Vagina (tissue), 2 donors: ENCODE data around the gene MSI2. TPM values are rescaled to one million over a fixed set of nuclear protein-coding genes. Genes with fewer than 3 reads are reported as not detected.

Source experiments
- DNase-seq, 2 donors: peaks; one replicate each; pipeline ENCODE4 v3.0.0-alpha.2; 2017; ENCODE audit errors: extremely low spot score in 2 of 2
- H3K27ac ChIP-seq: fragments of 200-600 bp; sonication (generic); one replicate; pipeline ENCODE4 v1.5.1; 2019
- H3K27me3 ChIP-seq: fragments of 200-600 bp; sonication (generic); one replicate; pipeline ENCODE4 v1.5.1; 2019
- H3K36me3 ChIP-seq, 2 donors: fragments of 200-600 bp; sonication (generic); one replicate each; pipeline ENCODE4 v1.5.1; 2017 to 2019
- H3K4me1 ChIP-seq: fragments of 200-600 bp; sonication (generic); one replicate; pipeline ENCODE4 v1.5.1; 2019
- H3K4me3 ChIP-seq, 2 donors: fragments of 200-600 bp; sonication (generic); 1 replicate in 1 of 2; 2 replicates in 1 of 2; pipeline ENCODE4 v1.5.1; 2016 to 2019
- H3K9me3 ChIP-seq: fragments of 200-600 bp; sonication (generic); one replicate; pipeline ENCODE4 v1.5.1; 2019
- POLR2A ChIP-seq, 2 donors: fragments of 450-650 bp; IDR thresholded peaks; one replicate each; pipeline ENCODE4 v1.6.1; 2017; ENCODE audit warnings: antibody characterized with exemption in 2 of 2, mild to moderate bottlenecking in 2 of 2, moderate library complexity in 2 of 2
- POLR2AphosphoS5 ChIP-seq, 2 donors: sonication (generic); formaldehyde crosslinking; IDR thresholded peaks; one replicate each; pipeline ENCODE4 v1.9.0; 2017; ENCODE audit warnings: antibody characterized with exemption in 2 of 2, mild to moderate bottlenecking in 2 of 2, low read depth in 1 of 2; ENCODE audit not compliant: insufficient read depth in 1 of 2
- intact Hi-C: fragments of 100-400 bp; cut with DNase I; formaldehyde crosslinking; loops from one replicate; pipeline ENCODE4 v1.15.1; 2023
- total RNA-seq: library from RNA; depleted of rRNA; stranded (reverse); fragments of >200 nt; gene quantifications from one replicate; pipeline ENCODE4 v1.2.3, GENCODE V29; 2016
- TF ChIP-seq, protein P1 (sequence below), 3 experiments: fragments of 450-650 bp in 2 of 3; fragments of 200-600 bp in 1 of 3; sonication (generic) in 1 of 3; IDR thresholded peaks; one replicate each; pipeline ENCODE4 v1.5.1; 2017 to 2019; ENCODE audit warnings: antibody characterized with exemption in 3 of 3, mild to moderate bottlenecking in 2 of 3, moderate library complexity in 2 of 3

MSI2 gene
- total RNA-seq, 1 donor from 2014 or later, result 27.3 TPM

DNA sequence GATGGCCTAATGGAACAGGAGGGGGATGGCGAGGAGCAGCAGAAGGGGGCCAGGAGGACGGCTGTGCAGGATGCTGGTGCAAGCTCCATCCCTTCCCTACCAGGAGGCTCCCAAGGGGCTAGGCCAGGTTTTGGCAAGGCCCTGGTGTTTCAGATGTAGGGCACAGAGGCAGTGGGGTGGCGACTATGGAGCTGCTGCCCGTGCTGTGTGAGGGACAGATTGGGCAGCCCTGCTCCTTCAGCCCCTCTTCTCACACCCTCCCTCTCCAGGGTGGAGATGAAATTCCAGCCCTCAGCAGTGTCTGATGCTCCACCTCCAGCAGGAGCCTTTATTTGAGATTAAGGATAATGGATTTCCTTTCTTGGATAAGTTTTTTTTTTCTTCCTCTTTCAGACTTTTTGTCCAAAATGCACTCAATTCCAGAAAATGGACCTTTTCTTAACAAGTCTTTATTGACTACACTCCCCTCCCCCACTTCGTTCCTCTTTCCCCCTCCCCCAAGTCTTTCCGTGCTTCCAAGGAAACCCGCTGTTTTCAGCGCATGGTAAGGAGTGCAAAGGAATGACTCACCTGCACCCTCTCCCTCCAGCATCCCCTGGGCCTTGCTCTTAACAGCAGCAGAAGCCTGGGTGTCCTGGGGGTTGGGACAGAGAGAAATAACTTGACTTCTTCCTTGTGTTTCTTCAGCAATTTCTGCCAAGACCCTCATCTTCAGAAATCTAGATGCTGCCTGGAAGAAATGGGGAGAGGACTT lies 393.6 kb downstream of the MSI2 start:
- Histone ChIP-seq H3K4me3 (no peak overlapping the region), H3K9me3 (no peaks in the 10 kb centered on the region), H3K27me3 (no peaks in the 10 kb centered on the region), H3K27ac (no peak overlapping the region), H3K4me1 (no peaks in the 10 kb centered on the region), H3K36me3 (no peaks in the 10 kb centered on the region)
- DNase-seq, result no peak
- TF ChIP-seq POLR2A (IDR thresholded peaks at IDR 0.05) (no peak), POLR2AphosphoS5 (IDR thresholded peaks at IDR 0.05; ENCODE audit: insufficient read depth in 1 of 2, low read depth in 1 of 2) (no peak)
- TF ChIP-seq, protein P1, sequence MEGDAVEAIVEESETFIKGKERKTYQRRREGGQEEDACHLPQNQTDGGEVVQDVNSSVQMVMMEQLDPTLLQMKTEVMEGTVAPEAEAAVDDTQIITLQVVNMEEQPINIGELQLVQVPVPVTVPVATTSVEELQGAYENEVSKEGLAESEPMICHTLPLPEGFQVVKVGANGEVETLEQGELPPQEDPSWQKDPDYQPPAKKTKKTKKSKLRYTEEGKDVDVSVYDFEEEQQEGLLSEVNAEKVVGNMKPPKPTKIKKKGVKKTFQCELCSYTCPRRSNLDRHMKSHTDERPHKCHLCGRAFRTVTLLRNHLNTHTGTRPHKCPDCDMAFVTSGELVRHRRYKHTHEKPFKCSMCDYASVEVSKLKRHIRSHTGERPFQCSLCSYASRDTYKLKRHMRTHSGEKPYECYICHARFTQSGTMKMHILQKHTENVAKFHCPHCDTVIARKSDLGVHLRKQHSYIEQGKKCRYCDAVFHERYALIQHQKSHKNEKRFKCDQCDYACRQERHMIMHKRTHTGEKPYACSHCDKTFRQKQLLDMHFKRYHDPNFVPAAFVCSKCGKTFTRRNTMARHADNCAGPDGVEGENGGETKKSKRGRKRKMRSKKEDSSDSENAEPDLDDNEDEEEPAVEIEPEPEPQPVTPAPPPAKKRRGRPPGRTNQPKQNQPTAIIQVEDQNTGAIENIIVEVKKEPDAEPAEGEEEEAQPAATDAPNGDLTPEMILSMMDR (IDR thresholded peaks at IDR 0.05), result no peak
- intact Hi-C loops, result no loop called here

DNA sequence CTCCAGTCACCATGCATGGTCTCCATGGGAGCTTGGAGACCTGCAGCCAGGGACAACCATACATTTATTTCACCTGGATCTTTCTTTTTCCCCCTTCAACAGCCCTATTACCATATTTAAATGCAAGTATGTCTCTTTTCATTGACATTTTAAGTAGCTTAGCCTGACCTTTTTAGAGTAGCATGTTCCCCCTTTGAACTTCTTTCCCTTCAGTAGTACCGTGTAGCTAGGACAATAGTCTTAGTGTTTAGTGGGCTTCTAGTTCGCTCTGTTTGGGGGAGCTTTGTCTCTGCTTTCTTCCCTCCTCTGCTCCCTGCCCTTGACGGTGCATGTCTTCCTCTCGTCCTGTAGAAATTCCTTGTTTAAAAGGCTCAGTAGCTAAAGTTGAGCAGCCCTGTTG lies 394.2 kb downstream of the MSI2 start:
- TF ChIP-seq POLR2AphosphoS5 (IDR thresholded peaks at IDR 0.05; ENCODE audit: insufficient read depth in 1 of 2, low read depth in 1 of 2) (no peak), POLR2A (IDR thresholded peaks at IDR 0.05) (no peak)
- TF ChIP-seq, protein P1 (IDR thresholded peaks at IDR 0.05), result no peak
- Histone ChIP-seq H3K9me3 (no peaks in the 10 kb centered on the region), H3K27me3 (no peaks in the 10 kb centered on the region), H3K36me3 (no peaks in the 10 kb centered on the region), H3K27ac (no peak overlapping the region), H3K4me3 (no peak overlapping the region), H3K4me1 (no peaks in the 10 kb centered on the region)
- no peak for DNase-seq
- intact Hi-C loops, result no loop called here

DNA sequence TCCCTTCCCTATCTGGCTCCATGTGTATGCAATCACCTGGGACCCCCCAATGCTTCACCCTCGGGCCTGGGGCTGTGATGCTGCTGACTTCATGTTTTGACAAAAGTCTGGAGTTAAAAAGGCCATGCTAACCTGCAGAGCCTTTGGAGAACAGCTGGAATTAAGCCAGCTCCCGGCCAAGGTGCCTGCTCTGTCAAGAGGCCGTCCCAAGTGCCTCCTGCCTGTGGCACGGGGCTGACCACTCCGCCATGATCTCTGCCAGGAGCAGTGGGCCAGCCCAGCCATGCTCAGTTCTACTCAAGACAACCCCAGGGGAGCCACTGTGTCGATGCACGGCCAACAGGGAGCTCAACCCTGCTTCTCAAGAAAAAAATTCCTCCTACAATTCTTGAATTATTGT lies 395.1 kb downstream of the MSI2 start:
- Histone ChIP-seq H3K36me3 (no peaks in the 10 kb centered on the region), H3K4me1 (no peaks in the 10 kb centered on the region), H3K4me3 (no peak overlapping the region), H3K27me3 (no peaks in the 10 kb centered on the region), H3K9me3 (no peaks in the 10 kb centered on the region), H3K27ac (no peak overlapping the region)
- intact Hi-C loops, result no loop called here
- TF ChIP-seq, protein P1 (IDR thresholded peaks at IDR 0.05), result no peak
- TF ChIP-seq POLR2AphosphoS5 (IDR thresholded peaks at IDR 0.05; ENCODE audit: insufficient read depth in 1 of 2, low read depth in 1 of 2) (no peak), POLR2A (IDR thresholded peaks at IDR 0.05) (no peak)
- no peak for DNase-seq

DNA sequence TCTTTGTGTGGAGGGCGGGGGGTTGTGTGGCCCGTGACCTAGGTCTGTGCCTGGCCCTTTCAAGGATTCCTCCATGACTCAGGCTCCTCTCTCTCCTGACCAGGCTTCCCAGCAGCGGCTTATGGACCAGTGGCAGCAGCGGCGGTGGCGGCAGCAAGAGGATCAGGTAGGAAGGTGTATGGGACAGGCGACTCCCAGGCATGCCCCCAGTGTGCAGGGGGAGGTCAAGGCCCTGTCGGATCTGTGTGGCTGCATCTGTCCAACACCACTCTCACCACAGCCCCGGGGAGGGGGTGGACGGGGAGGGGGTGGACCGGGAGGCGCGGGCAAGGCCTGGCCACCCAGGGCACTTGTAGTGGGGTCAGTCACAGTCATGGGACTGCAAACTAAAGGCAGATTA lies 395.7 kb downstream of the MSI2 start:
- intact Hi-C loops, result no loop called here
- no peaks in the 10 kb centered on the region for H3K4me1 ChIP-seq

DNA sequence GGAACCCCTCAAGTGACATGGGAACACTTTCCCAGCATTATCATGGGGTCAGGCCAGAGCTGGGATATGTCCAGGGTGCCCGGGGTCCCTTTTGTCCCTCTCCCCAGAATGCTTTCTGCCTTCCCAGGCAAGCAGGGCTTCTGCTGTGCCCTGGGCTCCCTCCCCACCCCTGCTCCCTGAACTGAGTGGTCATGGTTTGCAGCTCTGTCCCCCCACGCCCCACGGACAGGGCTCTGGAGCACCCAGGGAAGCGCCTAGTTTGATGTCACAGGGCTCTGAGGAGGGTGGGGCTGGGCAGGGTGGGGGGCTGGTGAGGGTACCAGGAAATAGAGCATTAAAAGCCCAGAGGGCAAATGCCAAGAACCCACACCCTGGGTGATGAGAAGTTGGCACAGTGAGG lies 396.5 kb downstream of the MSI2 start:
- H3K27ac ChIP-seq, result no peak overlapping the region

More for the DNA sequence above, 395.7 kb downstream of the MSI2 start:
- no peak overlapping the region for H3K27ac ChIP-seq
- no peaks in the 10 kb centered on the region for H3K27me3 ChIP-seq
- H3K9me3 ChIP-seq, result no peaks in the 10 kb centered on the region
- TF ChIP-seq POLR2AphosphoS5 (IDR thresholded peaks at IDR 0.05; ENCODE audit: insufficient read depth in 1 of 2, low read depth in 1 of 2), result no peak
- TF ChIP-seq, protein P1 (IDR thresholded peaks at IDR 0.05), result no peak
- no peak for TF ChIP-seq POLR2A (IDR thresholded peaks at IDR 0.05)
- no peak overlapping the region for H3K4me3 ChIP-seq
- H3K36me3 ChIP-seq, result no peaks in the 10 kb centered on the region
- DNase-seq, result no peak

More for the DNA sequence above, 396.5 kb downstream of the MSI2 start:
- no peak for DNase-seq
- intact Hi-C loops, result no loop called here
- H3K36me3 ChIP-seq, result no peaks in the 10 kb centered on the region
- H3K4me3 ChIP-seq, result no peak overlapping the region
- H3K27me3 ChIP-seq, result no peaks in the 10 kb centered on the region
- TF ChIP-seq POLR2AphosphoS5 (IDR thresholded peaks at IDR 0.05; ENCODE audit: insufficient read depth in 1 of 2, low read depth in 1 of 2) (no peak), POLR2A (IDR thresholded peaks at IDR 0.05) (no peak)
- TF ChIP-seq, protein P1 (IDR thresholded peaks at IDR 0.05), result no peak
- no peaks in the 10 kb centered on the region for H3K9me3 ChIP-seq
- H3K4me1 ChIP-seq, result no peaks in the 10 kb centered on the region
